ENCODE results near the gene RAP2C.

The RAP2C gene

DNA sequence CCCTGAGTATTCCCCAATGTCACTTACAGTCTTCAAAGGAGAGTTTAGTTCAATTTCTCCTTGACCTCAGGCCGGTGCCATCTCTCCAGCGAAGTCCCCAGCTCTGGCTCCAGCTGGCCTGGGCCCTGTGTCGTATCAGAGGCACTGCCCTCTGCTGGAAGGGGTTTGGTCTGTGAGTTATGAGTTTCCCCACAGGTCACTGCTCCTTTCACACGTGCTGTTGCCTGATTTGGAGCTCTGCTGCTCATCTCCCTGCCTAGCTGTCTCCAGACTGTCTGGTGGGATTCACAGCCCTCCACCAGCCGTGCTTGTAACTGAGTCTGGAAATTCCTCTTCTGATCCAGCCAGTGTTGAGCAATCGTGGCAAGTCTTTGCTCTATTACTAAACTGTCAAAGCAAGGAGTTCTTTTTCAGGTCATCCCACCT is at the start of gene RAP2C:
TSS of gene RAP2C (minus strand) at position 105 of the 426 bp plus-strand sequence. CDS start 2,179 bp downstream, outside the sequence.
- DNase-seq: peak; percentile 46 to 58

DNA sequence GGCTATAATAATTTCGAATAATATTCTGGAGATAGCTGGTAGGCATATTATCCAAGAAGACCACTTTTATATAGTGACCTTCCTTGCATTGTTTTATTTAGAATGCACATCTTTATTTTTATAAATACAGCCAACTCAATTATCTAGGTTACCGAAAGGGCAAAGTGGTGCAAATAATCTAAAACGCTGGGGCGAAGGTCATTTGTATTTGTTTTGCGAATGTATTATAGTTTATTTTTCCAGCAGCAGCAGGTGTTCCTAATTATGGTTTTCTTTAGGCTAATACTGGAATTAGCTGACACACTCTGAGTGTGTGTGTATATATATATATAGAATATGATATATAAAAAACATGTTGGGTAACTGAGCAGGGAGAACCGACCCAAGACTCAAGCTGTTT is 48.1 kb upstream of the RAP2C start:
- no peak for DNase-seq

DNA sequence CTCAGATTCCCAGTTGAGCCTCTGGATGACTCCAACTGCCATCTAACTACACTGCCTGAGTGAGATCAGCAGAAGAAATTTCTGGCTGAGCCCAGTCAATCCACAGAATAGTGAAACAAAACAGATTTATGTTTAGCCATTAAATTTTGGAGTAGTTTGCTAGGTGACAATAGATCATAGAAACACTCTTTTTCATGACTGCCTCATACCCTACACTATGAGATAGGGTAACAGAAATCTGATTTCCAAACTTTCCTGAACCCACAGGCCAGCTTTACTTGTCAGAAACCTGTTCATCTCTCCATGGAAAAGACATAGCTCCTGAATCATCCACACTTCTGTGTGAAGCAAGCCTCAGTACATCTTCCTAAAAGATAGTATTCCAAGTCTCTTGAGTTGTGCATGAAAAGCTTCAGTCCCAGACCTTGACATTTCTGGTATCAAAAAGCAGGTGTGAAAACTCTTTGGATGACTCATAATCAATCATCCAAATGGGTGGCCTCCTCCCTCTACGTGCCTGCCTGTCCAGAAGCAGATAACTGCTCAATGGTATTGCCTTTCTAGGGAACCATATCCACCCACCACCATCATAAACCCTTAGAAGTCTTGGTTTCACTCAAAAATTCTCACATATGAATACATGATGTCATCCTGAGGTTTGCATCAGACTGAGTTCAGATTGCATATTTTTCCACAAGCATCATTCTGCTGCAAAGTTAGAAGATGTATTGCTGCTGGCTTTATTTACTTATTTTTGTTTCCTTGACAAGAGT is 47.5 kb upstream of the RAP2C start:
- DNase-seq: no peak

DNA sequence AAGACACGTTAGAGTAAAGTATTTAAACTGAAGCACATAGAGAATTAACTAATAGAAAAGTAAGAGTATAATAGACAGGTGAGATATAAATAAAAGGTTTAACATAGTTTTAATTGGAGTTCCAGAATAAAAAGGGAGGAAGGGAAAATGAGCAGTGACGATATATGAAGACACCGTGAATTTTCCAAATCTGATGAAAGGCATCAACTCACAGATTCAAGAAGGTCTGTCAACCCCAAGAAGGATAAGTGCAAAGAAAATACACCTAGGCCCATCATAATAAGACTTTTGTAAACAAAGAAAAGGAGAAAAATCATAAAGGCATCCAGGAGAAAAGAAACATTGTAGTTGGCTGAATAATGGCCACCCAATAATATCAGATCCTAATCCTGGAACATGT is 43.9 kb upstream of the RAP2C start:
- DNase-seq: no peak

DNA sequence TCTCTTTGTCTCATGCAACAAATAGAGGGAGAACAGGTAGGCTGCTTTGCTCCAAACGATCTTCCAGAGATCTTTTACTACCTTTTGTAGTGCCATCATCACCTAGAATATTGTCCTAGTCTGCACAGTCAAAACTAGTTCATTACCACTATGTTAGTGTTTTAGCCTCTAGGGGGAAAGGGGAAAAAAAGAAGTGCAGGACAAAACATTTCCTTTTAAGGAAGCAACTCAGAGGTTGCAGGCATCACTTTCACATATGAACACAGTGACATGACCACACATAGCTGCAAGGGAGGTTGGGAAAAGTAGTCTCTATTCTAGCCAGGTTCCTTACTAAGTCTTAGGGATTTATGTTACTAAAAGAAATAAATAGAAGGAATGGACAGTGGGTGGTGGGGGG is 39.3 kb upstream of the RAP2C start:
- no peak for DNase-seq

DNA sequence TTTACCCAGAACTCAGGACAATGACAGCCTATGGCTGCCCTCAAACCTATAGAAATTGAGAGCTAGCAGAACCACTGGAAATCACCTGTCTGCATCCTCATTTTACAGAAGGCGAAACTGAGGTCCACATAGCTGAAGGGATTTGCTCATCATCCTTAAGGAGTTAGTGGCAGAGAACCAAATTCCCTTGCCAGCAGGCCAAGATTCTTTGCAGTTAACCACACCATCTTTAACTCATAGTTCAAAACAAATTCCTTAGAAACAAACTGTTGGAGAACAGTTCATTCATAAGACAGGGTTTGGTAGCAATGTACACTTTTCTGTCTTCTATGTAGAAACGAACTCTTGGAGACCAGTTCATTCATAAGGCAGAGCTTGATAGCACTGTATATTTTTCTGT is 37.9 kb upstream of the RAP2C start:
- DNase-seq: no peak

DNA sequence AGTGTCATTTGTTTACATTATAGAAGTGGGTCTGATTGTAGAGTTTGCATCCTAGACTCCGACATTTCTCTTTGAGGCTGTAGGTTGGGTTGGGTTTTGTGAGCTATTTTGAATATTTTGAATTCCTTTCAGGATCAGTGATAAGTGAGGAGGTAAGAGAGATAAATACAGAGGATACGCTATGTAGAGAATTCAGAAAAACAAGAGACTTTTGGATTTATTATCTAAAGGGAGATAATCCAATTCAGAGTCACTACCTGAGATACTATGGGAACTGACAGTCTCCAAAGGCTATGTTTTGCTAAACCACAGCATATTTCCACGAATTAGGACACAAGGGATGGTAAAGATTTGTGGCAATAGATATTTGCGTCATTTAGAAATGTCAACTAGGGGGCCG is 16.9 kb upstream of the RAP2C start:
- no peak for DNase-seq

DNA sequence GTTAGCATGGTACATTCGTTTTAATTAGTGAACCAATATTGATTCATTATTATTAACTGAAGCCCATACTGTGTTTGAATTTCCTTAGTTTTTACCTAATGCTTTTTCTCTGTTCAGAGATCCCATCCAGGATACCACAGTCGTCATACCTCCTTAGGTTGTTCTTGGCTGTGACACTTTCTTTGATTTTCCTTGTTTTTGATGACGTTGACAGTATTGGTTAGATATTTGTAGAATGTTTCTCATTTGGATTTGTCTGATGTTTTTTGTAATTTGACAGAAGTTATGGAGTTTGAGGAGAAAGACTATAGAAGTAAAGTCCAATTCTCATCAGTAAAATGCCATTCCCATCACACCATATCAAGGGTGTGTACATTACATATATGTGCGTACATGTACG is 16.2 kb upstream of the RAP2C start:
- DNase-seq: no peak

DNA sequence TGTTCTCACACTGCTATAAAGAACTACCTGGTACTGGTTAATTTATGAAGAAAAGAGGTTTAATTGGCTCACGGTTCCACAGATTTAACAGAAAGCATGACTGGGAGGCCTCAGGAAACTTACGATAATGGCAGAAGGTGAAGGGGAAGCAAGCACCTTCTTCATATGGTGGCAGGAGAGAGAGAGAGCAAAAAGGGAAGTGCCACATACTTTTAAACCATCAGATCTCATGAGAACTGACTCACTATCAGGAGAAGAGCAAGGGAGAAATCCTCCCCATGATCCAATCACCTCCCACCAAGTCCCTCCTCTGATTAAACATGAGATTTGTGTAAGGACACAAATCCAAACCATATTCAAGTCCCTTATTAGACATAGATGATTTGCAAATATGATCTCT is 12.3 kb upstream of the RAP2C start:
- DNase-seq: no peak

DNA sequence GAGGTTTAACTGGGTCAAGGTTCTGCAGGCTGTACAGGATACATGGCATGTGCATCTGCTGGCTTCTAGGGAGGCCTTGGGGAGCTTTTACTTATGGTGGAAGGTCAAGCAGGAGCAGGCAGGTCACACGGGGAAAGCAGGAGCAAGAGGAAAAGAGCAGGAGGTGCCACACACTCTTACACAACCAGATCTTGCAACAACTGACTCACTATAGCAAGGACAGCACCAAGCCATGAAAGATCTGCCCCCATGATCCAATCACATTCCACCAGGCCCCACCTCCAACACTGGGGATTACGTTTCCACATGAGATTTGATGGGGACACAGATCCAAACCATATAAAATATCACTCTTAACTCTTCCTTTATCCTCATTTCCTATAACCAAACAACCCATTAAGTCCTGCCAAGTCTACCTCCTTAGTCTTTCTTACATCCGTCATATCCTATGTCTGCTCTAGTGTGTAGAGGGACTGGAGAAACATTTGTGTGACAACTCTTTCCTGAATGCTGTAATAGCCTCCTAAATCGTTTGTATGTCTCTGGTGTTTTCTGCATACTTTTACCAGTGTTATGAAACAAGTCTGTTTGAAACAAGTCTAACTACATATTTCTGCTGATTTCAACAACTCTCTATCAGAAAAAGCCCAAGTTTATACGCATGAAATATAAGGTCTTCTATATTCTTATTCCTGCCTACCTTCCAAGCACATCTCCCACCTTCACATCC is 8.3 kb upstream of the RAP2C start:
- DNase-seq: no peak

DNA sequence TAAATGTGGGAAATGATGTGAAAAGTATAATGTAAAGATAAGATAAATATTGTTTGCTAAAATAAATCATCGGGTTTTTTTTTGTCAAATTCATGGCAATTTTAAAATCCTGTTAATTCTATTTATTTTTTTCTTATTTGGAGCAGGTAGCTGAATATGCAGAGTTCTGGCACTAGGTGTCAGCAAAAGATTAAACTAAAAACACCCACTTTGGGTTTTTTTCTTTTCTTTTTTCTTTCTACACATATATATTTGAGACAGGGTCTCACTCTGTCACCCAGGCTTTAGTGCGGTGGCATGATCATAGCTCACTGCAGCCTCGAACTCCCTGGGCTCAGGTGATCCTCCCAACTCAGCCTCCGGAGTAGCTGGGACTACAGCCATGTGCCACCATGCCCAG is 6.9 kb upstream of the RAP2C start:
- no peak for DNase-seq

DNA sequence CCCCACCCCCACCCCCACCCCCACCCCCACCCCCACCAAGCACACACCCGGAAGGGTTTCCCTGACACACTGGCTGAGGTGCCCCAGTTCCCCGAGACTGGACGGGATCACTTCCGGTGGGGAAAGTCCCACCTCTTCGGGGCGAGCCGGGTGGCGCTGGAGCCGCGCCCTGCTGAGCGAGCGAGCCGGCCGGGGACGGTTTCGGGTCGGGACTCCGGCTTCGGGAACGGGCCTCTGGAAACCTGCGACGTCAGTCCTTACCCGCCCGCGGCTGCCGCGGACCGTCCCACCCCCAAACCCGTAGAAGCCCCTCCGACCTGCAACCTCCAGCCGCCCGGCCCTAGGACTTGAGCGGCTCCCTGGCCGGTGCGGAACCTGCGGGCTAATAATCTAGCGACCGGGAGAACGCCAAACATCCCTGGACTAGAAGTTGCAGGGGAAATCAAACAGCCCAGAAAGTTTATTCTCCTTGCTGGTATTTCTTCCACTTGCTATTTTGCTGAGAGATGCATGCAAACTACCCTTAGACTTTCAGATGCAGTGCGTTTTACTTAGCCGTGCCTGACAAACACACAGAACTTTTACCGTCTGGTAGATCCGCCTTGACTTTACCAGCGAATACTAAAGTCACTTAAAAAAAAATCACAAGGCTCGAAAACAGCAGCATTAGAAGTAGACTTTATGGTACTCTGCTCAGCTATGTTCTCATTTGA is 991 bp downstream of the RAP2C start:
- peak; percentile 41 to 68 for DNase-seq

DNA sequence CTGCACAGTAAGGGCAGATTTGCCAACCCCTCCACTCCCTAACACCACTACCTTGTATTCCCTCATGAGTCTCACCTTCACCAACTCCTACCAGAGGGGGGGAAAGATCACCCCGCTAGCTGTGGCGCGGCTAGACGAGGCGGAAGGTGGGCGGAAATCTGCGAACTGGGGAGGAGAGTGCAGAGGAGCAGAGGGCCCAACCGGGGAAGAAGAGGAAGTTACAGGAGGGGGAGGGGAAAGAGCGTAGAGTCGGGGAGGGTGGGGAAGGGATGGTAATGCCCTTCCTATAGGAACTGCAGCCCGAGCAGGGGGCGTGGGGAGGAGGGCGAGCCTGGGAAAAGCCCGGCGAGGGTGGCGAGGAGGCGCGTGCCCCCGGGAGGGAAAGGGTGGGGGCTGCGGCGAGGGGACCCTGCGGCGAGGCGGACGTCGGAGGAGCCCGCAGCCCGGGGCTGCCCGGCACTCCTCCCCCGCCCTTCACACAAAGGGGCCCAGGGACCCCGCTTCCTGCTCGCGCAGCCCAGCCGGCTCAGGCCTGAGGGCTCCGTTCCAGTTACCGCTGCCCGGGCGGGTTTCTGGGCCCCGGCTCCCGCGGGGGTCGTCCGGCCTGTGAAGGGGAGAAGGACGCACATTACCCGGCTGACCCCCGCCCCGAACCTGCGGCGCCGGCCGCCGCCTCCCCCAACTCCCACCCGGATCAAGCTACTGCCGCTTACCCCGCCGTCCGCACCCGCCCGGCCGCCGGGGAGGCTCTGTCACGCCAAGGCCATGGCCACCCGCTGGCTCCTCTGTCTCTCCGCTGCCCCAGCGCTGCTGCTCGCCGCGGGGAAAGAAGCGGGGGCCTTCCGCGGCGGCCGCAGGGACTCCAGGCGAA is 1.8 kb downstream of the RAP2C start:
- peak; percentile 7 to 46 for DNase-seq

DNA sequence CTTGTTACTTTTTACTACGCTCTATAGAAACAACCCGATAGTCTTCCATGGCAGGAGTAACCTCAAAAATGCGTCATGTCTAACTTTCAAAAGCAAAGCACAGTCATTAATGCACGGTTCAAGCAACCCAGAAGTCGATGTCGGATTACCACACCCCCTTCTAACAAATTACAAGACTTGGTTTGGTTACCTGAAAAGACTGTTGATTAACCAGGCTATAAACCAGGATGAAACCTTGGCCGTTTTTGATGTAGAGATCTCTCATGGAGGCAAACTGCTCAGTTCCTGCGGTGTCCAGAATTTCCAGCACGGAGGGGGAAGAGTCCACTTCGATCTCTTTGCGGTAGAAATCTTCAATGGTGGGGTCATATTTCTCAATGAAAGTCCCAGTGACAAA is 2.4 kb downstream of the RAP2C start:
- DNase-seq: no peak

DNA sequence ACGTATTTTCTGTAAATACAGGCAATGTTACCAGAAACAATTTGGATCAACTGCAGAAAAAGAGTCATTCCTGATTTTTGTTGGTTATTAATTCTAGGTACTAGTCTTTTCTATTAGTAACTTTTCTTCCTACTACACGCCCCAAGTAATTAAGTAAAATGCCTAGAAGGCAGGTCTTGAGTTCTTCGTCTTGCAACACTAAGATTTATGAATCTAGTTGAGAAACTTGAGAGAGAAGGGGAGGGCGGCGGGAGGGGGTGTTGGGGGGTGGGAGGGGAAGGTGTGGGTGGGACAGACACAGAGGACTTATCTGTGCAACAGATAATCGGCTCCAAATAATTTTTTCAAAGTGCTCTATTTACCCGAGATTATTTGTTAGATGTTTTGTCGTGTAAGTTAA is 3.0 kb downstream of the RAP2C start:
- DNase-seq: no peak

DNA sequence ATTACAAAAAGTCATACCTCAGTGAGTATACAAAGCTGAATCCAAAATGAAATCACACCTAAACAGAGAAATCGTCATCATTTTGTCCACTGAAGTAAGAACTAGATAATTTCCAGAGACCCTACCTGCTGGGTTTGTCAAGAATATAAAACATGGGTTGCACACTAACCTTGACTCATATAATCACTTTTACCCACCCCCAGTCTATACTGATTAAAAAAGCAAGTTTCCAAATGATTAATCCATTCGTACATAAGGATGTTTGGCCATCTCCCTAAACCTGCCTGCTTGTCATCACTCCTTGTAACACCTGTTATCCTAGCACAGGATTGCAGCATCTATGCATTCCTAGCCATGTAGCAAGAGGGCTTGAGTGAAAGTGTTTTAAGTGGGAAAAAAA is 4.7 kb downstream of the RAP2C start:
- DNase-seq: no peak

DNA sequence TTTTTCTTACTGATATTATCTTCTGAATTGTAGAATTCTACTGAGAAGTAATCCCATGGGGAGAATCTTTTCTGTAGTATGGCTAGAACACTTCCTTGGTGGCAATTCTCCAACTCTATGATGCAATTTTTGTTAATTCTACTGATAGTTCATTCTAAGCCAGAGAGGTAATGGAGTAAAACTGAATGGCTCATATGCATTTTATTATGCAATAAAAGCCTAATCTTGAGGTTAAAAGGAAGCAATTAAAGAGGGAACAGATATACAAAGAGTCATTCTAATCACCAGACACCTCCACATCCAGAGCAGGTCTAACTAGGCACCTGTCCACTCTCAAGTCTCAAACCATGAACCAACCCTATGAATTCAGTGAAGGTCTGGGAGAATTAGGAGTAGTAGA is 9.7 kb downstream of the RAP2C start:
- DNase-seq: no peak

DNA sequence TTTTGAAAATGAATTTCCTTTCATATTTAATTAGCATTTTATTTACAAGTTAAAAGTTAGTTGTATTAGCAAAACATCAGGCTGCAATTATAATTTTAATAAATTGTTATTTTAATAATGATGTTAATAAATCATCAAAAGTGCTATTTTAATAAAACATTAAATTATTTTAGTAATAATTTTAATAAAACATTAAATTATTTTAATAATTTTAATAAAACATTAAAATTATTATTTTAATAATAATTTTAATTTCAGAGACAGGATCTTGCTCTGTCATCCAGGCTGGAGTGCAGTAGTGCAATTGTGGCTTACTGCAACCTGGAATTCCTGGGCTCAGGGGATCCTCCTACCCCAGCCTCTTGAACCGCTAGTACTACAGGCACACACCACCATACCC is 10.8 kb downstream of the RAP2C start:
- no peak for DNase-seq

DNA sequence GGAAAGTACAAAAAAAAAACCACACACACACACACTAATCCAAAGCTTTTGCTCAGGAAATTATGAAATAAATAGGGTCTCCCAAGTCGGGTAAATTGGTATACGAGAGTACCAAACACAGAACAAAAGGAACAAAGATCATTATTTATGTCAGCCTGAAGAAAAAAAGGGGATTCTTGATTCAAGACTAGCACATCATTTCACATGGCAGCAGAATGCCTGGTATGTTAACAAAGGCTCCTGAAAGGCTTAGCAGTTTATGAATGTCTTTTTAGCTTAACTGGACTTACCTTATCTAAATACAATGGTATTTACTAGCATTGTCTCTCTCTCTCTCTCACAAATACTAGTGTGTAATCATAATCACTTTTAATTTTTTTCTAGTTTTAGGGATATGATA is 11.3 kb downstream of the RAP2C start:
- no peak for DNase-seq

DNA sequence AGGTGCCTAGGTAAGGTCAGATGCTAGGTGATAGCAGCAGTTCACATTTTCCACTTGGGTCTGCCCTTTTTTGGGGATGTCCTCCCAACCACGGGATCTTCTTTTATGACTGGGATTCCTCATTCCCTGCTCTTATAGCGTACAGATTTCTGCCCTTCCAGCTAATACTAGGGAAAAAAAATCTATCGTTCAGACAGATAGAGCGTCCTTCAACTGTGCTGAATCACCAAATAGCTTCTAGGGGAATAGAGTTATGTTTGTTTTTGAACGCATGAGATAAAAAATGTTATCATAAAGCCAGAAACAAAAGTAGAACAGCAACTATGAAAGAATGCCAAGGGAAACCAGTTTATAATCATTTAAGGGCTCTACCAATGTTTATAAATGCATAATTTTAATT is 13.0 kb downstream of the RAP2C start:
- no peak for DNase-seq

DNA sequence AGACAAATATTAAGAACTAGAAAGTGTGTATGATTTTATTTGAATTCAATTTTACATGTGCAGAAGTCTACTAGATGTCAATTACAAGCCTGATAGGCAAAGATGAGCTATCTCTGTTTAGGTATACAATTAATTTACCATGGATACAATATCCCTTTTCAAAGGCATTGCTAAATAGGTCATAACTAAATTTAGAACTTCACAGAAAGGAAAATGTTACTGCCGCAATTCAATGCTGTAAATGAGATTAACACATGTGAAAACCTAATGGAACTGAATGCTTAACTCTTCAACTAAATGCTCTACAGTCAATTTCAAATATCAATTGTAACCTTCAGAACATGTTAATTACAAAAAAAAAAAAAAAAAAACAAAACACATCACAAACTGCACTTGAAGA is 14.6 kb downstream of the RAP2C start:
- DNase-seq: no peak

DNA sequence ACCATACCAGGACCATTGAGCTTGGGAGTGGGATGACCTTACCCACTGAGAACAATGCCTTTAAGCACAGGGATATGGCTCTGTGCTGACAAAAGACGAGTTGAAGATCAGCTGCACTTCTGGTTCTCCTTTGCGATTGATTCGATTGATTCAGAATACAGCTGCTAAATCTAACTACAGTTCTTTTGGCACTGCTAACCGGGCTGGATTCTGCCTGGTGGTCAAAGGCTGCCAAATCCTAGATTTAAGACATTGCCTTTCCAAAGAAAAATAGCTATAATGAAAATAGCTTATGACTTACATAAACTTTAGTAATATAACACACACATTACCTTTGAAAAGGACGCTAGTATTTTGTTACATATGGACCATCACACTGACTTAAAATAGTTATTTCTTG is 18.3 kb downstream of the RAP2C start:
- DNase-seq: no peak

DNA sequence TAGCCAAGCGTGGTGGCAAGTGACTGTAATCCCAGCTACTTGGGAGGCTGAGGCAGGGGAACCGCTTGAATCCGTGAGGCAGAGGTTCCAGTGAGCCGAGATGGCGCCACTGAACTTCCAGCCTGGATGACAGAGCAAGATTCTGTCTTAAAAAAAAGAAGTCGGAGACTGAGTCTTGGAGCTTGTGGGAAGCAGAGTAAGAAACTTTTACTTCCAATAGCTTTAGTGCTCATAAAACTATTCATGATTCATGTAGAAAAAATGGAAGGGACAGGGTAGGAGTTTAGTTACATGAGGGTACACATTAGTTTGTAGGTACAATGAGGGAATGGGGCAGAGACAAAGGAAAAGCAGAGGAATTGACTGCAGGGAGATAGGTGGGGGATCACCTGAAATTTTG is 19.3 kb downstream of the RAP2C start:
- DNase-seq: no peak
